Neural cell (in vitro differentiated cells): Measurements from ENCODE around the gene NPAS4.

Source experiments
- EP300 ChIP-seq: fragments of 450-650 bp; conservative IDR thresholded peaks from 2 replicates; pipeline ENCODE4 v1.6.1; 2014; ENCODE audit warnings: antibody characterized with exemption, mild to moderate bottlenecking, moderate library complexity; ENCODE audit not compliant: poor library complexity, severe bottlenecking
- EZH2 ChIP-seq: fragments of 200-600, 300-800 bp; shearing (Covaris generic), sonication (generic); IDR thresholded peaks from 2 replicates; pipeline ENCODE4 v1.6.1; 2014; ENCODE audit warnings: antibody characterized with exemption, low read length, borderline replicate concordance, mild to moderate bottlenecking; ENCODE audit not compliant: insufficient read depth, poor library complexity, severe bottlenecking
- POLR2AphosphoS5 ChIP-seq: IDR thresholded peaks from 2 replicates; pipeline ENCODE4 v1.6.1; 2012
- RAD21 ChIP-seq: fragments of 450-650 bp; conservative IDR thresholded peaks from 2 replicates; pipeline ENCODE4 v1.6.1; 2014; ENCODE audit warnings: antibody characterized with exemption, mild to moderate bottlenecking, moderate library complexity
- REST ChIP-seq: IDR thresholded peaks from 2 replicates; pipeline ENCODE4 v1.6.1; 2012; ENCODE audit warnings: borderline replicate concordance
- TF ChIP-seq, protein P1 (sequence below): fragments of 450-650 bp; IDR thresholded peaks from 2 replicates; pipeline ENCODE4 v1.5.1; 2014; ENCODE audit warnings: antibody characterized with exemption, mild to moderate bottlenecking, moderate library complexity; ENCODE audit not compliant: poor library complexity, severe bottlenecking

GRCh38 chr11:66470015-66470414, 49.2 kb downstream of the NPAS4 start:
- TF ChIP-seq POLR2AphosphoS5 (no peak), RAD21 (no peak), EZH2 (no peak), REST (no peak), EP300 (no peak)
- TF ChIP-seq, protein P1, sequence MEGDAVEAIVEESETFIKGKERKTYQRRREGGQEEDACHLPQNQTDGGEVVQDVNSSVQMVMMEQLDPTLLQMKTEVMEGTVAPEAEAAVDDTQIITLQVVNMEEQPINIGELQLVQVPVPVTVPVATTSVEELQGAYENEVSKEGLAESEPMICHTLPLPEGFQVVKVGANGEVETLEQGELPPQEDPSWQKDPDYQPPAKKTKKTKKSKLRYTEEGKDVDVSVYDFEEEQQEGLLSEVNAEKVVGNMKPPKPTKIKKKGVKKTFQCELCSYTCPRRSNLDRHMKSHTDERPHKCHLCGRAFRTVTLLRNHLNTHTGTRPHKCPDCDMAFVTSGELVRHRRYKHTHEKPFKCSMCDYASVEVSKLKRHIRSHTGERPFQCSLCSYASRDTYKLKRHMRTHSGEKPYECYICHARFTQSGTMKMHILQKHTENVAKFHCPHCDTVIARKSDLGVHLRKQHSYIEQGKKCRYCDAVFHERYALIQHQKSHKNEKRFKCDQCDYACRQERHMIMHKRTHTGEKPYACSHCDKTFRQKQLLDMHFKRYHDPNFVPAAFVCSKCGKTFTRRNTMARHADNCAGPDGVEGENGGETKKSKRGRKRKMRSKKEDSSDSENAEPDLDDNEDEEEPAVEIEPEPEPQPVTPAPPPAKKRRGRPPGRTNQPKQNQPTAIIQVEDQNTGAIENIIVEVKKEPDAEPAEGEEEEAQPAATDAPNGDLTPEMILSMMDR = no peak
